Chondrocyte (in vitro differentiated cells): Measurements from ENCODE around the gene DUOXA1. TPM values are rescaled to one million over a fixed set of nuclear protein-coding genes. Genes with fewer than 3 reads are reported as not detected.

ENCODE experiments used
- DNase-seq: peaks from one replicate; pipeline ENCODE4 v3.0.0; 2021; ENCODE audit warnings: mixed read lengths, low spot score
- H3K27ac Mint-ChIP-seq: one replicate; pipeline ENCODE4 v1.8.0; 2021; ENCODE audit warnings: mild to moderate bottlenecking, moderate library complexity, mixed read lengths; ENCODE audit not compliant: unreplicated experiment
- H3K27me3 Mint-ChIP-seq: 2 replicates; pipeline ENCODE4 v1.8.0; 2021; ENCODE audit warnings: low read depth, mixed read lengths
- H3K36me3 Mint-ChIP-seq: 2 replicates; pipeline ENCODE4 v1.8.0; 2021; ENCODE audit warnings: low read depth, mixed read lengths
- H3K4me1 Mint-ChIP-seq: 2 replicates; pipeline ENCODE4 v1.8.0; 2021; ENCODE audit warnings: low read depth, mild to moderate bottlenecking, mixed read lengths
- H3K4me3 Mint-ChIP-seq: one replicate; pipeline ENCODE4 v1.8.0; 2021; ENCODE audit warnings: mild to moderate bottlenecking, moderate library complexity, mixed read lengths; ENCODE audit not compliant: unreplicated experiment
- H3K9me3 Mint-ChIP-seq: 2 replicates; pipeline ENCODE4 v1.8.0; 2021; ENCODE audit warnings: low read depth, mixed read lengths
- total RNA-seq: library from RNA; stranded (reverse); gene quantifications from 3 replicates; pipeline ENCODE4 v1.2.1, GENCODE V29; 2021
- TF ChIP-seq, protein P1 (sequence below): fragments of 200-600 bp; sonication (generic); IDR thresholded peaks from 2 replicates; pipeline ENCODE4 v1.5.0; 2021; ENCODE audit warnings: antibody characterized with exemption, mild to moderate bottlenecking, moderate library complexity

The DUOXA1 gene
- total RNA-seq, 1 donor from 2014 or later, result 0.47 TPM

DNA sequence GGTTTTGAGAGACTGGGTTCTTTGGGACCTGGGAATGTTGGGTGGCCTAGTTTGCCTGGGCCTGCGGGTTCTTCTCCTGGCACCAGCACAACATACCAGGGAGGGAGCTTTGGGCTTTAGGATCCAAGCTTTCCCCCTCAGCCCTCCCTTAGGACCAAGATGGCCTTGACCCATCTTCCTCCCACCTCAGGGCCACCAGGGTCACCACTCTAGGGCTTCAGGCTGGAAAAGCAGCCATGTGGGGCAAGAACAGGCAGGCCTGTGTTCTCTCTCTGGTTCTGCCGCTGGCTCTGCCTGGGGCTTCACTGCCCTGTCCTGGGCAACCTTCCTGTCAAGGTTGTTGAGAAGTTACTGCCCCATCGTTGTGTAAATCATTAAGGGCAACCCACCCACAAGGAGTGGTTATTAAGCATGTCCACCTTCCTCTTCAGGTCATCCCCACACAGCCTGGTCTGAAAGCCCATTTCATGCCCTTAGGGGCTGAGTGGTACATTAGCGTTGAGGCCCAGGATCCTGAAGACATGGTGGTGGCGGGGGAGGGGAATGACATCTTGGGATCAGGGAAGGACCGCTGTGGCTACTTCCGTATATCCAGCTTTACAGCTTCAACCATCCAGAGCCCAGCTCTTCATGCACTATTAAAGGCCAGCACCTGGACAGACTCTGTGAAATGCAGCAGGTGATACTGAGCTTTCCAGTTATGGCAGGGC lies 767 bp upstream of the DUOXA1 start:
- TF ChIP-seq, protein P1, sequence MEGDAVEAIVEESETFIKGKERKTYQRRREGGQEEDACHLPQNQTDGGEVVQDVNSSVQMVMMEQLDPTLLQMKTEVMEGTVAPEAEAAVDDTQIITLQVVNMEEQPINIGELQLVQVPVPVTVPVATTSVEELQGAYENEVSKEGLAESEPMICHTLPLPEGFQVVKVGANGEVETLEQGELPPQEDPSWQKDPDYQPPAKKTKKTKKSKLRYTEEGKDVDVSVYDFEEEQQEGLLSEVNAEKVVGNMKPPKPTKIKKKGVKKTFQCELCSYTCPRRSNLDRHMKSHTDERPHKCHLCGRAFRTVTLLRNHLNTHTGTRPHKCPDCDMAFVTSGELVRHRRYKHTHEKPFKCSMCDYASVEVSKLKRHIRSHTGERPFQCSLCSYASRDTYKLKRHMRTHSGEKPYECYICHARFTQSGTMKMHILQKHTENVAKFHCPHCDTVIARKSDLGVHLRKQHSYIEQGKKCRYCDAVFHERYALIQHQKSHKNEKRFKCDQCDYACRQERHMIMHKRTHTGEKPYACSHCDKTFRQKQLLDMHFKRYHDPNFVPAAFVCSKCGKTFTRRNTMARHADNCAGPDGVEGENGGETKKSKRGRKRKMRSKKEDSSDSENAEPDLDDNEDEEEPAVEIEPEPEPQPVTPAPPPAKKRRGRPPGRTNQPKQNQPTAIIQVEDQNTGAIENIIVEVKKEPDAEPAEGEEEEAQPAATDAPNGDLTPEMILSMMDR, result no peak
- no peak for DNase-seq
- H3K36me3 Mint-ChIP-seq, result peaks cover 1% of the 10 kb centered on the region
- no peaks in the 10 kb centered on the region for H3K4me1 Mint-ChIP-seq
- H3K9me3 Mint-ChIP-seq, result no peaks in the 10 kb centered on the region
- peaks cover 66% of the 10 kb centered on the region for H3K27me3 Mint-ChIP-seq
- H3K27ac Mint-ChIP-seq, result no peak overlapping the region
- no peak overlapping the region for H3K4me3 Mint-ChIP-seq

DNA sequence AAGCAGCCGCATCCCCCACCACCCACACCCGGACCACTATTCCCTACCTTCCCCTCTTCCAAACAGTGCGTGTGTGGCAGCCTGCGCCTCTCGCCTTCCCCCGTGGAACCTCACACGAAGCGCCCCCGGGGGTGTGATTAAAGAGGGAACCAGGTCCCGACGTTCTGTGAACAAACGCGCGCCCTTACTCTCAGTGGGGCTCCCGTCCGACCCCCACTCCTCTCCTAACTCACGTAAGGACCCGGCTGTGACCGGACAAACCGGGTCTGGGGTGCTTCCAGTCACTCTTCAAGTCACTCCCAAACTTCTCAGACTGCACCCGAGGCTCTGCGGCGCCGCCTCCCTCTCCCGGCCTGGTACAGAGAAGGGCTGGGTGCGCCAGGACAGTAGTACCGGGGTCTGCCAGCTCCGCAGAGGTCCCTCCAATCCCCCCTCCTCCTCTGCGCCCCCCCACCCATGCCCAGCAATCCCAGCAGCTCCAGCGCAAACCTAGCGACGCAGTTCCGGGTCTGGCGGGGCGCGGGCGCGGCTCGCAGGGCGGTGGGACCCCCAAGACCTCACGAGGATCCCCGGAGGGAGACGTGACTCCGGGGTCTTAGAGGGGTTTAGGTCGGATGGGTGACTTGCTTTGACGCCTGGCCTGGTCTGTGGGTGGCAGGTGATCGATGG lies 574 bp downstream of the DUOXA1 start:
- peaks cover 67% of the 10 kb centered on the region for H3K27me3 Mint-ChIP-seq
- H3K9me3 Mint-ChIP-seq, result no peaks in the 10 kb centered on the region
- TF ChIP-seq, protein P1, result no peak
- DNase-seq, result no peak
- H3K27ac Mint-ChIP-seq, result no peak overlapping the region
- no peaks in the 10 kb centered on the region for H3K4me1 Mint-ChIP-seq
- H3K4me3 Mint-ChIP-seq, result peak overlapping the region; percentile 26
- H3K36me3 Mint-ChIP-seq, result no peaks in the 10 kb centered on the region

DNA sequence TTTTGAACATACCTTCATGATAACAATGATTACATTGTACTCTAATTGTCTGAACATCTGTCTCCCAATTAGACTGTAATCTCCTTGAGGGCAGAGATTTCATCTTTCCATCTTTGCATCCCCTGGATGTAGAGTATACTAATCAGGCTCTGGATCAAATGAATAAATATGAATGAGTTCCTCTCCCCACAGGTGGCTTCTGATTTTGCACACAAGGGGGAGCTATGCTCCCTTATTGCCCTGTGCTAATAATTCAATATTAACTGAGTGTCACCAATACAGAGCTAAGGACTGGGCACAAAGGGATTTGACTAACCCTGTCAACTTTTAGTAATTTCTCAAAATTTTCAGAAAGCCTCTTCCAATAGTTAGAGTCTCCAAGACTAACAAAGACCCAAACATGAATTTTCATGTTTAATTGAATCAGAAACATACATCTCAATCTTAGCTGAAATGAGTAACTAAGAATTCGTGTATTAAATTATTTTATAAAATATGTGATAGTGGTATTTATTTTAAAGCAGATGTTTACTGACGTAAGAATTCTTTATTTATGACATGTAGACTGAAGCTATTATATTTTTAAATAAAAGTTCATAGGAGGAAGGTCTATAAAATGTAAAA lies 3.0 kb downstream of the DUOXA1 start:
- TF ChIP-seq, protein P1, result peak; percentile 77
- peaks cover 7% of the 10 kb centered on the region for H3K4me1 Mint-ChIP-seq
- H3K27me3 Mint-ChIP-seq, result peaks cover 61% of the 10 kb centered on the region
- H3K9me3 Mint-ChIP-seq, result no peaks in the 10 kb centered on the region
- no peak for DNase-seq
- H3K4me3 Mint-ChIP-seq, result no peak overlapping the region
- no peaks in the 10 kb centered on the region for H3K36me3 Mint-ChIP-seq
- H3K27ac Mint-ChIP-seq, result no peak overlapping the region

DNA sequence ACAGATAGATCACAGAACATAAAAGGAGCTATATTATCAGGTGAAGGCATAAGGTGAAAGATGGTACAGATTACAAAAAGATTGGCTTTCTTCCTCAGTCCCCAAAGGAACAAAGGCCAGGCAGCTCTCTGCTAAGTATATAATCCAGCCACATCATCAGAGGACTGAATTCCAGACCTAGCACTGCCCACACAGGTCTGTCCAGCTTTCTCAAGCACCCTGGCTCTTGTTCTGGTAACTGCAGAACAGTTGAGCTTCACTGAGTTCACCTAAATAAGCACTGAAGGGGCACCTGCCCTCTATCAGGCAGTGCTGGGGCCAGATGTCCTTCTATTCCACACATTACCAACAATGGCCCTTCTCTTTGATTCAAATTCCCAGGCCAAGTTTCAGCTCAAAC lies 6.3 kb downstream of the DUOXA1 start:
- H3K4me3 Mint-ChIP-seq, result no peak overlapping the region
- no peak overlapping the region for H3K27ac Mint-ChIP-seq
- TF ChIP-seq, protein P1, result no peak
- H3K27me3 Mint-ChIP-seq, result peaks cover 40% of the 10 kb centered on the region
- DNase-seq, result no peak
- no peaks in the 10 kb centered on the region for H3K9me3 Mint-ChIP-seq
- peaks cover 7% of the 10 kb centered on the region for H3K4me1 Mint-ChIP-seq
- H3K36me3 Mint-ChIP-seq, result no peaks in the 10 kb centered on the region

DNA sequence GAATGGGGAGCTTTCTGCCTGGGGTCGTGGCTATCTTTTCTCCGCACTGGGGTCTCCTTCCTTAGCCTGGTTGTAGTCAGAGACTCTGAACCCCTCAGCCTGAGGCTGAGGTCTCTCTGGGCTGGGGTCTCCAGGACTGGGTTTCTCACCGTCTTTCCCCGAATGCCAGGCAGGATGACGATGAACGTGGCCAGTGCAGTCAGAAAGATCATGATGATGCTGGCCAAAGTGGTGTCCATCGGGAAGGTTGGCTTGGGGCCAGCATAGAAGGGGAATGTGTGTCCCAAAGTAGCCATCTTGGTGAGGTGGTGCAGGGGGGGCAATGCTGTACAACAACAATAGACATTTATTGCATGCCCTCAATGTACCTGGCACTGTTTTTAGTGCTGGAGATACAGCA lies 7.0 kb downstream of the DUOXA1 start:
- Mint-ChIP-seq H3K27ac (no peak overlapping the region), H3K4me1 (peaks cover 14% of the 10 kb centered on the region), H3K9me3 (no peaks in the 10 kb centered on the region), H3K4me3 (no peak overlapping the region), H3K36me3 (no peaks in the 10 kb centered on the region), H3K27me3 (peaks cover 33% of the 10 kb centered on the region)
- TF ChIP-seq, protein P1, result no peak
- DNase-seq, result no peak
